Right hindlimb (tissue), 1 donor: ENCODE results near the gene TNFAIP2.
A peak's percentile ranks its signal among the peaks of the same experiment; 100 is the strongest.

ENCODE experiments used
- DNase-seq: peaks from one replicate; pipeline ENCODE4 v3.0.0-alpha.2; 2018

The TNFAIP2 gene

DNA sequence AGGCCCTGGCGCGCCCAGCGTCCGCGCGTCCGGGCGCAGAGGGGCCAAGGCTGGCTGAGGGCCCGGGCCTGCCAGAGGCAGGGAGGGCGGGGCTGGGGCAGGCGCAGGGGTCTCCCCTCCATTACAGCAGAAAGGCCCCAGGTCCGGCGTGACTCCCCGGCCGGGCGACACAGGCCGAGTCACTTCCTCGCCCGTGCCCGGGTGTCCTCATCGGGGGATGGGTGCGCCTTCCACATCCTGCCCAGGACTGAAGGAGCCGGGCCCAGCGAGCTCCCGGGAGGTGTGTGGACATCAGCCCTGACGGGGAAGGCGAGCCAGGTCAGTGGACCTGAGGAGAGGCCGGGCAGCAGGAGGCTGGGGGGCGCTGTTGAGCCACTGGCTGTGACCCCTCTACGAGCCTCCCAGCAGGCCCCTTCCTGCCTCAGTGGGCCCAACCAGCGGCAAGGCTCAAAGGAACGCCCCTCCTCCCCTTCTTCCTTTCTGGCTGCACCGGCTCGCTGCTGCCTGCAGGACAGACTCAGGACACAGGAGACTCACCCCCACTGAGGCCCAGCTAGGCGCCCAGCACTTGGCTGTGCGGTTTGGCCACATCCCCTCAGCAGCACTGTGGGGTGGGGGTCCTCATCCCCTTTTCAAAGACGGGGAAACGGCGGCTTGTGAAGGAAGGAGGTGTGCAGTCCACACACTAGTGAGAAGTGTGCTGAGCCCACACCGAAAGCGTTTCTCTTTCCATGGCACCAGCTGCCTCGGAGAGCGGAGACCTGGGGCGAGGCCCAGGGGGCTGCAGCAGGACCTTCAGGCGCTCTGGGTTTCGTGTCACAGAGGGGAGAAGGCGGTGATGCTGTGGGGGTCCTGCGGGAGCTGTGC, 606 bp downstream of the TNFAIP2 start:
- DNase-seq = no peak

DNA sequence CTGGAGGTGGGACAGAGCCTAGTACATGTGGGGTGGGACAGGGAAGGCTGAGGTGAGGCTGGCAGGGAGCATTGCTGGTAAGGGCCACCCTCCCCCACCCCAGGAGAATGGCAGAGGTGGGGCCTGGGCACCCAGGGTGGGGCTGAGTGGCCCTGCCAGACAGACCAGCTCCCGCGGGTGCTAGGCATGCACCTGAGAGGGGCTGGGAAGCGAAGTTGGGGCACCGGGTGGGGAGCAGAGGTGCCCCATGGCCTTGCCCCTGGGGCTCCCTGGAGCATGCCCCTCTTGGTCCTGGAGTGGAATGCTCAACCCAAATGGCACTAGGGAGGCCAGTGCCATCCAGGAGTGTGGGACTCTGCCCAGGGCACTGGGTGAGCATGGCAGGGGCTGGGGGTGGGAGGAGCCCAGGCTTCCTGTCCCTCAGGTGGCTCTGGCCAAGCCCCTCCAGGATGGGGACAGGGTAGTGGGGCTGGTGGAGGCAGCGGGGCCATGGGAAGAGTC, 1.3 kb downstream of the TNFAIP2 start:
- DNase-seq = no peak

DNA sequence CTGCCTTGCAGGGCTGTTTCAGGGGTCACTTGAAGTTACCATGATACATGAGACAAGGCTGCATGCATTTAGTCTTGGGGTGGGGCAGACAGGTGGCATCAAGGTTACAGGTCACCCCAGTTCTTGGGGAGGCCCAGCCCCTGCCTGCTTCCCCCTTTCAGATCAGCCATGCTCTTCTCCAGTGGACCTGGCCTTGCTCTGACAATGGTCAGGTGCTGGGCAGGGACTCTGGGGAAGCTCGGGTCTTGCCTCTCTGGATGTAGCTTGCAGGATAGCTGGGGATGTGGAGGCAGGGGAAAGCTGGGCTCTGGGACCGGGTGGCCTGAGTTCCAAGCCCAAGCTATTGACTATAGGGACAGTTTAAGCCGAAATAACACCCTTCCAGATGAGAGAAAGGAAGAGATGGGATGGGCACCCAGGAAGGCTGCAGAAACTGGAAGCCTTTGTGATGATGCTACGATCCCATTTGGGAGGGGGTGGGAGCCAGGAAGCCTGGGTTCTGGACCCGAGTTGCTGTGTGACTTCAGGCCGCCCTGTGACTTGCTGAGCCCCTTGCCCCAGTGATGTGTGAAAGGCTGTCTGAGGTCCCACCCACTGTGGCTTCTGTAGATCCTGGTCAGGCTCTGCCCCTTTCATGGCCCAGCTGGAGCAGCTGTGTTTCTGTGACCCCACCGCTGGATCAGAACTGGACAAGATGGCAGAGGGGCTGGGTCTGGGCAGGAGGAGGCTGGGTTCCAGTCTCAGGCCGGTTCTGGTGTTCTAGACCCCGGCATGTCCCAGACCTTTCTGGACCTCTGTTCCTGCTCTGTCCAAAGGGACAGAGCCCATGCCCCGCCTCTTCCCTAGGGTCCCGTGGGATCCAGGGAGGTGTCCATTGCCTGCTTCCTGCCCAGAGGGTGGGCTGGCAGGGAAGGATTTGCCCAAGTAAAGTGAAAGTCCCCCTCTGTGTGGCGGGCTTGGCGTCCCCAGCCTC, 2.1 kb downstream of the TNFAIP2 start:
- no peak for DNase-seq

DNA sequence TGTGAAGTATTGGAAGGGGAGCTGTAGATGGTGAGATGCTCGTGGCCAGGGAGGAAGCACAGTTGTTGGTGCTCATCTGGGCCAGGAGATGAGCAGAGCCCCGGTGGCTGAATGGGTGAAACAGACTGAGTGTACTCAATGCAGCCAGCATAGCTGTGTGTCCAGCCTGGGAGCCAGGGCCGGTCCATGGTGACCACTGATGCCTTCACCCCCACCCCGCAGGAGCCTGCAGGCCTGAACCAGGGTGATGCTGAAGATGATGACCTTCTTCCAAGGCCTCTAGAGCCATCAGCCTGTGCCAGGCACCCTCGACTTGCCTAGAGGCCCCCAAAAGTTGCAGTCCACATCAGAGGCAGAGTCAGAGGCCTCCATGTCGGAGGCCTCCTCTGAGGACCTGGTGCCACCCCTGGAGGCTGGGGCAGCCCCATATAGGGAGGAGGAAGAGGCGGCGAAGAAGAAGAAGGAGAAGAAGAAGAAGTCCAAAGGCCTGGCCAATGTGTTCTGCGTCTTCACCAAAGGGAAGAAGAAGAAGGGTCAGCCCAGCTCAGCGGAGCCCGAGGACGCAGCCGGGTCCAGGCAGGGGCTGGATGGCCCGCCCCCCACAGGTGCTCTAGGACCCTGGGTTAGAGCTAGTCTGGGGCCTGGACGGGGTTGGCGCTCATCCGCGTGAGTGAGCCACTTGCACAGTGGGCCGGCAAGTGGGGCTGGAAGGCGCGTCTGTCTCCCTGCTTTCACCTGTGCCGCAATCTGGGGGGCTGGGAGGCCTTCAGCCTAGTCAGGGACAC, 3.0 kb downstream of the TNFAIP2 start:
- DNase-seq = no peak

DNA sequence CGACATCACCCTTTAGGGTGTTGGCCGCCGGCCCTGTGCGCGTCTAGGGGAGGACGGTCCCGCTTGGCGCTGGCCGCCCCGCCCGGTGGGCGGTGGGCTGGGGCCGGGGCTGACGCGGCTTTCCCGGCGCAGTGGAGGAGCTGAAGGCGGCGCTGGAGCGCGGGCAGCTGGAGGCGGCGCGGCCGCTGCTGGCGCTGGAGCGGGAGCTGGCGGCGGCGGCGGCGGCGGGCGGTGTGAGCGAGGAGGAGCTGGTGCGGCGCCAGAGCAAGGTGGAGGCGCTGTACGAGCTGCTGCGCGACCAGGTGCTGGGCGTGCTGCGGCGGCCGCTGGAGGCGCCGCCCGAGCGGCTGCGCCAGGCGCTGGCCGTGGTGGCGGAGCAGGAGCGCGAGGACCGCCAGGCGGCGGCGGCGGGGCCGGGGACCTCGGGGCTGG, 3.6 kb downstream of the TNFAIP2 start:
- peak; percentile 69 for DNase-seq

DNA sequence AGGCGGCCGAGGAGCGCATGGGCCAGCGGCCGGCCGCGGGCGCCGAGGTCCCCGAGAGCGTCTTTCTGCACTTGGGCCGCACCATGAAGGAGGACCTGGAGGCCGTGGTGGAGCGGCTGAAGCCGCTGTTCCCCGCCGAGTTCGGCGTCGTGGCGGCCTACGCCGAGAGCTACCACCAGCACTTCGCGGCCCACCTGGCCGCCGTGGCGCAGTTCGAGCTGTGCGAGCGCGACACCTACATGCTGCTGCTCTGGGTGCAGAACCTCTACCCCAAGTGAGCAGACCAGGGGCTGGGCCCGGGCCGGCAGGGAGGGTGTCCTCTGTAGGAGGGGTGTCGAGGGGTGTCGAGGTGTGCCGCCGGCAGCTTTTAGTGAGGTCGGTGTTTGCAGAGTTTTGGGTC, 4.1 kb downstream of the TNFAIP2 start:
- no peak for DNase-seq

DNA sequence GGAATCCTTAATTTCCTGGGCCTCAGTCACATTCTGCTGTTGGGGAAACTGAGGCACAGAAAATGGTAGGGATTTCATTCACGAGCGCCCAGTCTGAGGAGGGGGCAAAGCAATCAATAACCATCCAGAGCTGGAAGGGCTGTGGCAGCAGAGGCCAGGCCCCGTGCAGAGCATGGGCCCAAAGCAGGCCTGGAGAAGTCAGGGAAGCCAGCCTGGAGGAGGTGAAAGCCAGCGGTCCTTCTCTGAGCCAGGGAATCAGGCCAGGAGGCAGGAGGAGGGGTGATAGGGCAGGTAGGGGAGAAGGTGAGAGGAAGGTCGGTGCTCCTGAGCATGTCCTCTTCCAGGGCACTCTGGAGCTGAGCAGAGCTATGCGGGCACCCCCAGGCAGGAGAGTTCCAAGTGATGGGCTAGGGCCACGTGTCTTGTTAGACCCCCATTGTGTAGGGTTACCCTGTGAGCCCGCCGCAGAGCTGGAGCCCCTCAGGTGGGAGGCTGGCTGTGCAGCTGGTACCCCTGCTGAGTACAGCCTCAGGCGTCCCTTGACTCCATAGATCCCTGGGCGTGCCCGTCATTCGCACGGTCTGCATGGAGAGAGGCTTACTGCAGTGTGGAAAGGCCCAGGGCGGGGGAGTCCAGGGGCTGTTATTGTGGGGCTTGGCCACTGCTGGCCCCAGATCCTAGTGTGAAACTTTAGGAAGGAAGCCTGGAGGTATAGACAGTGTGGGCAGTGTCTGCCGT, 4.8 kb downstream of the TNFAIP2 start:
- no peak for DNase-seq

DNA sequence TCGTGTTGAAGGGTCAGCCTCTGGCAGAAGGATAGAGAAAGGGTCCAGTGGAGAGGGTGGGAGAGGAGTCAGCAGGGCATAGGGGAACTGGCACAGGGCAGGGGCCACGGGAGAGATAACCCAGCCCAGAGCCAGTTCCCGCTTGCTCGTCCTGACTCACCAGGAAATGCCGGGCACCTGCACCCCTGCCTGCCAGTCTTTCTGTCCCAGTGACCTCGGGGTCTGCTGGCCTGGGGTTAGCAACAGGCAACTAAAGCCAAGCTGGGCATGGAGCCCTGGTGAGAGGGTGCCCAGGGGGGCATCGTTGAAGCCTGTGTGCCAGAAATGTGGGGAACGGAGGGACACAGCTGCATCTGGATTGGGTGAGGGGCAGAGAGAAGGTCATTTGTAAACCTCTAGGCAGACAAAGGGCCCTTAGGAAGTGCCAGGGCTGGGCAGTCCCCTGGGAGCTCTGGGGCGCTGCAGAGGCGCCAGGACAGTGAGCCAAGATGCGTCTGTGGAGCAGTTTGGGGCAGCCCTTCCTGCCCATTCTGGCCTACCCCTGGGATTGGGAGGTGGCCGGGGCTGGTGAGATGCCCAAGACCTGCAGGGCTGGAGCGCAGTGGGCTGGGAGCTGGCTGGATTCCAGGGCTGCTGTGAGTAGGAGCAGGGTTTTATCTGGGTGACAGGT, 5.5 kb downstream of the TNFAIP2 start:
- DNase-seq = no peak

DNA sequence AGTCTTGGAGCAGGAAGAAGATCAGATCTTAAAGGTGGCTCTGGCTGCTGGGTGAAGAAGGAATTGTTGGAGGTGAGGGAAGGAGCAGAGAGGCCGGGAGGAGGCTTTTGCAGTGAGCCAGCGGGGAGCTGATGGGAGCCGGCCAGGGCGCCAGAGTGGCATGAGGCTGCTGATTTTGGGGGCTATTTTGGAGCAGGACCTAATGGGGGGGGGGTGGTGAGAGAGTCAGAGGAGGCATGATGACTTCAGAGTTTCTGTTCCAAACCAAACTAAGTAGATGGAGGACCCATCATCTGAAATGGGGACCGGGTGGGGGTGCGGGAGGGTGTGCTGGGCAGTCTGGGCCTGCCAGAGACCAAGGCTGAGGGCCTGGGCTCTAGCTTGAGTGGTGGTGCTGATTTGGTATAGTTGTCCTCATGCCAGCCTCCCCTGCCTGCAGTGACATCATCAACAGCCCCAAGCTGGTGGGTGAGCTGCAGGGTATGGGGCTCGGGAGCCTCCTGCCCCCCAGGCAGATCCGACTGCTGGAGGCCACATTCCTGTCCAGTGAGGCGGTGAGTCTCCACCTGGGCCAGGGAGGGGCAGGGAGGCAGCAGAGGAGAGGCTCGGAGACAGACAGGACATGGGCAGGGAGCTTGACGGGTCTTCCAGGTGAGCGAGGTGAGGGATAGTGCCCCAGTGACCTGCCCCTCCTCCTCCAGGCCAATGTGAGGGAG, 6.2 kb downstream of the TNFAIP2 start:
- DNase-seq = no peak

DNA sequence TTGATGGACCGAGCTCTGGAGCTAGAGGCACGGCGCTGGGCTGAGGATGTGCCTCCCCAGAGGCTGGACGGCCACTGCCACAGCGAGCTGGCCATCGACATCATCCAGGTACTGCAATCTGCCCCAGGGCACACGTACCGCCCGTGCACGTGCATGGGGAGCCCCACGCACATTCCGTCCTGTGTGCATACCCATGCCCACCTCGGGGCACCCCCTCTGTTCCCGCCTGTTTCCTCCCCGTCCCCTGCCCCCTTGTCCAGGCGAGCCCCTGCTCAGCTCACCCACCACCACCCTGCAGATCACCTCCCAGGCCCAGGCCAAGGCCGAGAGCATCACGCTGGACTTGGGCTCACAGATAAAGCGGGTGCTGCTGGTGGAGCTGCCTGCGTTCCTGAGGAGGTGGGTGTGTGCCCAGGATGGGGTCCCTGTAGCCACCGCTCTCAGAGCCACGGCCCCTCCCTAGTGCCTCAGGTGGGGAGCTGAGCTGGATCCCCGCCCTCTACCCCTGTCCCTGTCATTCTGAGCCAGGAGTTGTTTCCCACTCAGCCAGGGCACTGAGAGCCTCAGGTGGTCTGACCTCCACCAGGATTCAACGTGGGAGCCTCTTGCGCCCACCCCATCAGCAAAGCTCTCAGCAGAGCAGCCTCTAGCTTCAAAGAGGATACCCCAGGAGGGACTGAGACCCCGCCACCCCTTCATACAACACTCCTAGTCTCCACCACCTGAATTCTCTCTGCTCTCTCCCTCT, 6.9 kb downstream of the TNFAIP2 start:
- no peak for DNase-seq

DNA sequence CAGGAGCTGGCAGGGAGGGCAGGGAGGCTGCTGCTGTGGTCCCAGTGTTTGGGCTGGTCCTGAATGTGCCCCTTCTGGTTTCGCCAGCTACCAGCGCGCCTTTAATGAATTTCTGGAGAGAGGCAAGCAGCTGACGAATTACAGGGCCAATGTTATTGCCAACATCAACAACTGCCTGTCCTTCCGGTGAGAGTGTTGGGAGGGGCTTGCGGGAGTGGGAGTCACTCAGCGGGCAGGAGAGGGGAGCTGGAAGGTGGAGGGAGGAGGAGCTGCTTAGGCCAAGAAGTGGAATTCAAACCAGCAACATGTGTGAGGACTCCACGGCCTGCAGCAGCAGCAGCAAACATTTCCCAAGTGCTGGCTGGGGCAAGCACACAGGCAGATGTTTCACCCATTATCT, 7.7 kb downstream of the TNFAIP2 start:
- DNase-seq = peak; percentile 76

DNA sequence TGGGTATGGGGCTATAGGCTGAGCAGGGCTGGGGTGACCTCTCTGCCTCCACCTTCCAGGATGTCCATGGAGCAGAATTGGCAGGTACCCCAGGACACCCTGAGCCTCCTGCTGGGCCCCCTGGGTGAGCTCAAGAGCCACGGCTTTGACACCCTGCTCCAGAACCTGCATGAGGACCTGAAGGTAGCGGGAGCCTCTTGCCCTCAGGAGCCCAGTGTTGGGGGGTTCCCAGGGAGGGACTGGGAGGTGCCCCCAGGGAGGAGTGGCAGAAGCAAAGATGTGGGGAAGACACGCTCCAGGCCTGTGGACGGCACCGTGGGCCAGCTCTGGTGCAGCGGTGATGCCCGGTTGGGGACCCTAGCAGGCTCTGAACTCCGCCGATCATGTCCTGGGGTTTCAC, 8.3 kb downstream of the TNFAIP2 start:
- no peak for DNase-seq

DNA sequence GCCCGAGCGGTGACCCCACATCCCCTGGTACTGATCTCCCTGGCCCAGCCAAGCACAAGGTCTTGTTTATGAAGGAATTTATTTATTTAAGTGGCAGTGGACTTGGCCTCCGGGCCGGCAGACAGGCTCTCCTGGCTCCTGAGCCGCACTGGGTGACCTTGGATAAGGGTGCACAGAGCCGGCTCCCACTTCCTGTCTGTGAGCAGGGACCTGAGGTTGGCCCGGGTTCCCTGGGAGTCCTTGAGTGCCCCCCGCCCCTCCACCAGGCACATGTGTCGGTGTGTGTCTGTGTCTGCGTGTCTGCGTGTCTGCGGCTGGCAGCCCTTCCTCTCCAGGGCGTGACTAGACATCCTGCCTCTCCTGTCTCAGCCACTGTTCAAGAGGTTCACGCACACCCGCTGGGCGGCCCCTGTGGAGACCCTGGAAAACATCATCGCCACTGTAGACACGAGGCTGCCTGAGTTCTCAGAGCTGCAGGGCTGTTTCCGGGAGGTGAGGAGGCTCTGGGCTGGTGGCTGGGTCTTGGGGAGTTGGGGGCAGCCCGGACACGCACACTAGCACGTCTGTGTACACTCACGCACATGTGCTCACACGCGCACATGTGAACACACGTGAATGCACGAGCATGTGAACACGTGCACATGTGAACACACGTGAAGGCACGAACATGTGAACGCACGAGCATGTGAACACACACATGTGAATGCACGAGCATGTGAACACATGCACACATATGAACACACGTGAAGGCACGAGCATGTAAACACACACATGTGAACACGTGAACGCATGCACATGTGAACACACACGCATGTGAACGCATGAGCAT, 9.3 kb downstream of the TNFAIP2 start:
- no peak for DNase-seq

DNA sequence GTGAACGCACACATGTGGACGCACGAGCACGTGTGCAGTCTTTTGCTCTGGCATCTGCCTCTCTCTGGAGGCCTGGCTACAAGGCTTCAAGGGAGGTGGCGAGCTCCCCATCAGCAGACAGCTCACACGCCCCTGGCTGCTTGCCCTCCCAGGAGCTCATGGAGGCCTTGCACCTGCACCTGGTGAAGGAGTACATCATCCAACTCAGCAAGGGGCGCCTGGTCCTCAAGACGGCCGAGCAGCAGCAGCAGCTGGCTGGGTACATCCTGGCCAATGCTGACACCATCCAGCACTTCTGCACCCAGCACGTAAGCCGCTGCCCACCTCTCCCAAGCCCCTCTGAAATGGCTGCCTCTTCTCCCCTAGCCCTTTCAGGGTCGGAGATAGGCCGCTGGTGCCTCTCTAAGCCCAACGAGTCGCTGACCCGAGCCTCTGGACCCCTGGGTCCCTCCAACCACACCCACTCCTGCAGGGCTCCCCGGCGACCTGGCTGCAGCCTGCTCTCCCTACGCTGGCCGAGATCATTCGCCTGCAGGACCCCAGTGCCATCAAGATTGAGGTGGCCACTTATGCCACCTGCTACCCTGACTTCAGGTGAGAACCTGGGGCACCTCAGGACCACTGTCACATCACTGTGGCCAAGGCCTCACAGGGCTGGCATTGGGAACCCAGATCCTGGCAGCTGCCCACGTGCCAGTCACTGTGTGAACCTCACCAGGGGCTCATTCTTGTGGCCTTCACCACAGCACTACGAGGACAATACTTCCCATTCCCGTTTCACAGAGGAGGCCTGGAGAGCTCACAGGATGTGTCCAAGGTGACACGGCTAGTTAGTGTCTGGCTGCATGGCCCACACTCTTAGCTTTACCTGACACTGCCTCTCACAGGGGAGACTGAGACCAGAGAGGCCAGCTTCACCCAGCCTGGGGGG, 10.2 kb downstream of the TNFAIP2 start:
- DNase-seq = no peak

DNA sequence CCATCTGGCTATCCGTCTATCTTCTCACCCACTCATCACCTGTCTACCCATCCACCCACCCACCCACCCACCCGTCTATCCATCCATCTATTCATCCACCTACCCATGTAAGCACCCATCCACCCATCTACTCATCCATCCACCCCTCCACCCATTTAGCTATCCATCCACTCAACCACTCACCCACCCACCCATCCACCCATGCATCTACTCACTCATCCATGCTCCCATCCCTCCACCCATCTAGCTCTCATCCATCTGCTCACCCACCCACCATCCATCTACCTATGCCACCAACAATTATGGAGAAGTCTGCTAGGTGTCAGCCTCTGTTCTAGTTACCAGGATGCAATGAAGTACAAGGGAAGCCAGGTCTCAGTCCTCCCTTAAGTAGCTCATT, 11.1 kb downstream of the TNFAIP2 start:
- DNase-seq = no peak

DNA sequence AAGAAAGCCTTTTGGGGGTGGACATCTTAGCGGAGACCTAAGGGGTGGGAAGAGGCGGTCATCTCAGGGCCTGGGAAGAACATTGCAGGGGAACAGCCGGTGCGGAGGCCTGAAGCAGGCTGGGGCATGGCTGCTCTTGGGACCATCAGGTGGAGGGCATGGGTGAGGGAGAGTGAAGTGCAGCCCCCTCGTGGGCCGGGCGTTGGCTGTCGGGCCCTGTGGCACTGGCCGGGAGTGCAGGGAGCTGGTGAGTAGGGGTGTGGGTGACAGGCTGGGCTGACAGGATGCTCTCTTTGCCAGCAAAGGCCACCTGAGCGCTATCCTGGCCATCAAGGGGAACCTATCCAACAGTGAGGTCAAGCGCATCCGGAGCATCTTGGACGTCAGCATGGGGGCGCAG, 11.7 kb downstream of the TNFAIP2 start:
- no peak for DNase-seq

DNA sequence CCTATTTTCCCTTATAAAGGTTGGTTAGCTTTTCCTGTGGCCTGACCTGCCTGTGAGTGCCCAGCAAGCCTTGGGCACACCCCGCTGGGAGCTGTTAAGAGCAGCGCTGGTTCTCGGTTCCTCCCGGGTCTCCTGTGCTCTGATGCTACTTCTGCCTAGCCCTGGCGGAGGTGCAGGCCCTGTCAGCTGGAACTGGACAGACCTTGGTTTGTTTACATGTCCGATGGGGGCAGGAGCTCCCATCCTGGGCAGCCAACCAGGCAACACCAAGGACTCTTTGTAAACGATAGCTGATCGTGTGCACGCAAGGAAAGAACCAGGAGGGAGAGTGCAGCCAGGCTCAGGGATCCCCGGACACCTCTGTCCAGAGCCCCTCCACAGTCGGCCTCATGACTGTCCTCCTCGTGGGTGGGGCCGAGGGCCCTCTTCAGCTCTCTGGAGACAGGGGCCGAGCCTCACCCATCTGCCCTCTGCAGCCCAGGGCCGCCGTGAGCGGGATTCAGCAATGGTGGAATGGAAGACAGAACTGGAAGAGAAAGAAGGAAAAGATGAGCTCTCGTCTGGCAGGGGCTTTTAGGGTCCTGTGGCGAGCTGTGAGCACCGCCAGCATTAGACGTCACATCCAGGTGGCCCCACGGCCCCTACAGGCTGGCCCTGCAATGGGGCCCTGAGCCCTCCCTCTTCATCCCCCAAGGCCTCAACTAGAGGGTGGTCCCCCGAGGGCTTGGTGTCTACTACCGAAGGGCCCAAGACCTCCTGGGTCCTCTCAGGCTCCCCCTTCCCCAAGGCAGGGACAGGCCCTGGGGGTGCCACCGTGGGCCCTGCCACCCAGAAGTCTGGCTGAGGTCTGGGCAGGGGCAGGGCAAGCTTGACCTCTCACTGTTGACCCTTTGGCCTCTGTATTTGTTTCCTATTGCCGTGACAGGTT, 12.3 kb downstream of the TNFAIP2 start:
- no peak for DNase-seq
